ENCODE measurements around the gene PDE8B. TPM values are rescaled to one million over a fixed set of nuclear protein-coding genes. Genes with fewer than 3 reads are reported as not detected.
A peak's percentile ranks its signal among the peaks of the same experiment; 100 is the strongest.

PDE8B gene
- 0.21 and 0.33 TPM in 2 replicates for total RNA-seq

- Histone ChIP-seq H3K27me3 (ENCODE audit: control insufficient read depth, insufficient read depth, low read length) (peaks cover 36% of the 10 kb centered on the region), H3K4me3 (ENCODE audit: low read depth, low read length) (peak within 1 kb of the TSS; percentile 30), H3K36me3 (ENCODE audit: control insufficient read depth, insufficient read depth, low read length) (no peaks in the 10 kb centered on the region)
- no peak for DNase-seq (ENCODE audit: low read depth)
- TF ChIP-seq CTCF (IDR thresholded peaks at IDR 0.05; ENCODE audit: insufficient read depth, low read length, poor library complexity, severe bottlenecking) = no peak
Measured at GRCh38 chr5:77210091-77210963, at the start of gene PDE8B. PDE8B (plus strand) TSS chr5:77210680; CDS start chr5:77210926, 246 bp downstream.

- TF ChIP-seq CTCF (IDR thresholded peaks at IDR 0.05; ENCODE audit: insufficient read depth, low read length, poor library complexity, severe bottlenecking) = no peak
- H3K36me3 ChIP-seq (ENCODE audit: control insufficient read depth, insufficient read depth, low read length) = no peaks in the 10 kb centered on the region
Measured at GRCh38 chr5:77163453-77163852, 47.0 kb upstream of the PDE8B start.

GRCh38 chr5:77167063-77167462, 43.4 kb upstream of the PDE8B start:
- Histone ChIP-seq H3K4me3 (ENCODE audit: low read depth, low read length) (no peak overlapping the region), H3K36me3 (ENCODE audit: control insufficient read depth, insufficient read depth, low read length) (no peaks in the 10 kb centered on the region), H3K27me3 (ENCODE audit: control insufficient read depth, insufficient read depth, low read length) (no peaks in the 10 kb centered on the region)
- no peak for TF ChIP-seq CTCF (IDR thresholded peaks at IDR 0.05; ENCODE audit: insufficient read depth, low read length, poor library complexity, severe bottlenecking)
- DNase-seq (ENCODE audit: low read depth) = no peak

More at GRCh38 chr5:77163453-77163852, 47.0 kb upstream of the PDE8B start:
- H3K27me3 ChIP-seq (ENCODE audit: control insufficient read depth, insufficient read depth, low read length) = no peaks in the 10 kb centered on the region
- H3K4me3 ChIP-seq (ENCODE audit: low read depth, low read length) = no peak overlapping the region
- no peak for DNase-seq (ENCODE audit: low read depth)

GRCh38 chr5:77167695-77168121, 42.8 kb upstream of the PDE8B start:
- Histone ChIP-seq H3K27me3 (ENCODE audit: control insufficient read depth, insufficient read depth, low read length) (no peaks in the 10 kb centered on the region), H3K36me3 (ENCODE audit: control insufficient read depth, insufficient read depth, low read length) (no peaks in the 10 kb centered on the region), H3K4me3 (ENCODE audit: low read depth, low read length) (no peak overlapping the region)
- TF ChIP-seq CTCF (IDR thresholded peaks at IDR 0.05; ENCODE audit: insufficient read depth, low read length, poor library complexity, severe bottlenecking) = no peak
- DNase-seq (ENCODE audit: low read depth) = peak; percentile 38

- Histone ChIP-seq H3K4me3 (ENCODE audit: low read depth, low read length) (no peak overlapping the region), H3K27me3 (ENCODE audit: control insufficient read depth, insufficient read depth, low read length) (no peaks in the 10 kb centered on the region), H3K36me3 (ENCODE audit: control insufficient read depth, insufficient read depth, low read length) (no peaks in the 10 kb centered on the region)
- TF ChIP-seq CTCF (IDR thresholded peaks at IDR 0.05; ENCODE audit: insufficient read depth, low read length, poor library complexity, severe bottlenecking) = no peak
- DNase-seq (ENCODE audit: low read depth) = no peak
Measured at GRCh38 chr5:77168161-77168878, 42.2 kb upstream of the PDE8B start.

Measured in kidney epithelial cell (primary cell).